ENCODE data around the gene WTAP. TPM values are rescaled to one million over a fixed set of nuclear protein-coding genes. Genes with fewer than 3 reads are reported as not detected.
"Not testable (repeated sequence)": the region's sequence is repeated elsewhere in the genome, so short reads cannot be mapped to it uniquely, and the experiment has no call there.

WTAP gene
- total RNA-seq, 2 donors from 2014 or later = 159 to 160 TPM

- Mint-ChIP-seq H3K36me3 (ENCODE audit: low read depth) (peaks cover 4% of the 10 kb centered on the region), H3K27me3 (no peaks in the 10 kb centered on the region), H3K27ac (no peak overlapping the region), H3K4me1 (peaks cover 7% of the 10 kb centered on the region), H3K4me3 (no peak overlapping the region)
- ATAC-seq (no peak), DNase-seq (no peak)
- H3K9me3 ChIP-seq (ENCODE audit: control insufficient read depth, low read length, poor library complexity, severe bottlenecking) = no peaks in the 10 kb centered on the region
These were observed 39.6 kb downstream of the WTAP start for GRCh38 chr6:159766906-159767305.

- ATAC-seq = no peak
- H3K27ac Mint-ChIP-seq = no peak overlapping the region
- no peak for DNase-seq
- no peaks in the 10 kb centered on the region for H3K4me1 Mint-ChIP-seq
- no peaks in the 10 kb centered on the region for H3K27me3 Mint-ChIP-seq
- no peak overlapping the region for H3K4me3 Mint-ChIP-seq
- peaks cover 4% of the 10 kb centered on the region for H3K36me3 Mint-ChIP-seq (ENCODE audit: low read depth)
- H3K9me3 ChIP-seq (ENCODE audit: control insufficient read depth, low read length, poor library complexity, severe bottlenecking) = no peaks in the 10 kb centered on the region
These were observed 42.2 kb downstream of the WTAP start for GRCh38 chr6:159769470-159769869.

DNA sequence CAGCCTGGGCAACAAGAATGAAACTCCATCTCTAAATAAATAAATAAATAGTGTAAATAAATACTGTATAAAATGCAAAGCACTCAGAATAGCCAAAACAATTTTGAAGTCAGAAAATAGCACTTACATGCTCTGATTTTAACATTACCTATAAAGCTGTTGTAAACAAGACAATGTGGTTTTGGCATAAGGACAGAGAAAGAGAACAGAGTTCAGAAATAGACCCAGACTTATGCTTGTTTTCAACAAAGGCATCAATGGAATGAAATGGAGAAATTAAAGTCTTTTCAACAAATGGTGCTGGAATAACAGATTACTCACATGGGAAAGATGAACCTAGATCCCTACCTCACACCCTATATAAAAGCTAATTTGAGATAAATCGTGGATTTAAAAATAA is 44.9 kb downstream of the WTAP start:
- no peak for ATAC-seq
- H3K4me3 Mint-ChIP-seq = no peak overlapping the region
- DNase-seq = no peak
- no peaks in the 10 kb centered on the region for H3K4me1 Mint-ChIP-seq
- no peaks in the 10 kb centered on the region for H3K27me3 Mint-ChIP-seq
- no peaks in the 10 kb centered on the region for H3K9me3 ChIP-seq (ENCODE audit: control insufficient read depth, low read length, poor library complexity, severe bottlenecking)
- peaks cover 4% of the 10 kb centered on the region for H3K36me3 Mint-ChIP-seq (ENCODE audit: low read depth)
- H3K27ac Mint-ChIP-seq = no peak overlapping the region

DNA sequence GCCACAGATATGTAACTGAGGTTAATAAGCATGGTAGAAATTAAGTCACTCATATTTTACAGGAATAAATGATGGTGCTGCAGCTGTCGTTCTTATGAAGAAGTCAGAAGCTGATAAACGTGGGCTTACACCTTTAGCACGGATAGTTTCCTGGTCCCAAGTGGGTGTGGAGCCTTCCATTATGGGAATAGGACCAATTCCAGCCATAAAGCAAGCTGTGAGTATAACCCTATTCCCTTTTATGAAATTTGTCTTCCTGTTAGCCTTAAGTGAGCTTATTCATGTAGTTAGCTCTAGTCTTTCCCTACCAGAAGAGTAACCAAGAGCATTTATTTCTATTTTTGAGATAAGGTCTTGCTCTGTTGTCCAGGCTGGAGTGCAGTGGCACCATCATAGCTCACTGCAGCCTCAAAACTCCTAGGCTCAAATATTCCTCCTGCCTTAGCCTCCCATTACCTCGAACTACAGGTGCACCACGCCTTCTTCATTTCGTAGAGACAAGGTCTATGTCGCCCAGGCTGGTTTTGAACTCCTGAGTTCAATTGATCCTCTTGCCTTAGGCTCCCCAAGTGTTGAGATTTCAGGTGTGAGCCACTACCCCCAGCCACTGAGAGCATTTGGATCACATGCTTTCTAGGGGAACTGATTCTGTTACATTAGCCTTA is 50.1 kb downstream of the WTAP start:
- Mint-ChIP-seq H3K36me3 (ENCODE audit: low read depth) (peaks cover 5% of the 10 kb centered on the region), H3K27me3 (no peaks in the 10 kb centered on the region), H3K4me3 (no peak overlapping the region), H3K27ac (no peak overlapping the region), H3K4me1 (peaks cover 12% of the 10 kb centered on the region)
- no peak for ATAC-seq
- DNase-seq = no peak
- no peaks in the 10 kb centered on the region for H3K9me3 ChIP-seq (ENCODE audit: control insufficient read depth, low read length, poor library complexity, severe bottlenecking)

DNA sequence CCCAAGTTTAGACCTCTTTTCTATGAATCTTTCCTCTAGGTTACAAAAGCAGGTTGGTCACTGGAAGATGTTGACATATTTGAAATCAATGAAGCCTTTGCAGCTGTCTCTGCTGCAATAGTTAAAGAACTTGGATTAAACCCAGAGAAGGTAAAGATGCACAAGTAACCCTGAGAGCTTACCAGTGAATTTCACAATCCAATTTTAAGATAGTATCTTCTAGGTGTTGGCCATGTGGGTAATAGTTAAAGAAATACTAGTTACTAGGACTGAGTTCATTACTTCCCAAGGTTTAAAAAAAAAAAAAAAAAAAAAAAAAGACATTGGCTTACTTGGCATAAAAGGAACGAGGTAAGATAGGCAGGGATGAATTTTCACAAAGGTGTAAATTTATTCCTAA is 50.8 kb downstream of the WTAP start:
- DNase-seq (no peak), ATAC-seq (no peak)
- Mint-ChIP-seq H3K4me1 (peaks cover 19% of the 10 kb centered on the region), H3K4me3 (peak overlapping the region; percentile 41), H3K27ac (no peak overlapping the region), H3K36me3 (ENCODE audit: low read depth) (peaks cover 11% of the 10 kb centered on the region), H3K27me3 (no peaks in the 10 kb centered on the region)
- no peaks in the 10 kb centered on the region for H3K9me3 ChIP-seq (ENCODE audit: control insufficient read depth, low read length, poor library complexity, severe bottlenecking)

- no peaks in the 10 kb centered on the region for H3K9me3 ChIP-seq (ENCODE audit: control insufficient read depth, low read length, poor library complexity, severe bottlenecking)
- Mint-ChIP-seq H3K36me3 (ENCODE audit: low read depth) (peaks cover 11% of the 10 kb centered on the region), H3K27ac (no peak overlapping the region), H3K27me3 (no peaks in the 10 kb centered on the region), H3K4me3 (peak overlapping the region; percentile 41), H3K4me1 (peaks cover 21% of the 10 kb centered on the region)
- DNase-seq (no peak), ATAC-seq (no peak)
These were observed 51.3 kb downstream of the WTAP start for GRCh38 chr6:159778542-159779103.

GRCh38 chr6:159788276-159788675 is 61.0 kb downstream of the WTAP start:
- ATAC-seq = no peak
- peak overlapping the region; percentile 98 for H3K4me3 Mint-ChIP-seq
- peaks cover 2% of the 10 kb centered on the region for H3K36me3 Mint-ChIP-seq (ENCODE audit: low read depth)
- H3K4me1 Mint-ChIP-seq = peaks cover 43% of the 10 kb centered on the region
- H3K9me3 ChIP-seq (ENCODE audit: control insufficient read depth, low read length, poor library complexity, severe bottlenecking) = no peaks in the 10 kb centered on the region
- peak overlapping the region; percentile 97 for H3K27ac Mint-ChIP-seq
- no peak for DNase-seq
- no peaks in the 10 kb centered on the region for H3K27me3 Mint-ChIP-seq

DNA sequence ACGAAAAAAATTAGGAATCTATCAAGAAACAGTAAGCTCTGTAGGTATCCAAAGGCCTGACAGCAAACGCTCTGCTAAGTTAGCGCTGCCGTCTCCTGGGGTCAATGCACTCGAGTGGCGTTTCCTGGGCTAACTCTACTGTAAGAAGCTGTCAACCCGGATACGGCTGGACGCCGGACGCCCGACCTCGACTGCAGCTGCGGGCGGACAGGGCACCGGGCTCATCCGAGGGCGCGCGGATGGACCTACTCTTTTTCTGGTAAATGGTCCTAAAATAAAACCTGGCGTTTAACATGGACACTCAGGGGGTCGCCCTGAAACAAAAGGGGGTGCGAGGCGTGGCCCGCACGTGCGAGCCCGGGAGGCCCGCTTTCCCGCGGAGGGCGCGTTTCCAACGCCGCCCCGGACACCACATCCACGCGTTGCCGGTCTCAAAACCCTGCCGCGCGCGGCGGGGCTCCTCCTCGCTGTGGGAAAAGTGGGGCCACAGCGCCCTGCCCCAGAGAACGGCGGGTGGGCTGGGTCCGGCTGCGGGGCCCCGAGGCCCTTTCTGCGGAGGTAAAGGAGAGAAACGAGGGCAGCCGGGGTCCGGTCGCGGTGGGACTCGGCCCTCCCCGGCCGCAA is 61.6 kb downstream of the WTAP start:
- peak overlapping the region; percentile 98 for H3K4me3 Mint-ChIP-seq
- H3K27me3 Mint-ChIP-seq = no peaks in the 10 kb centered on the region
- no peaks in the 10 kb centered on the region for H3K9me3 ChIP-seq (ENCODE audit: control insufficient read depth, low read length, poor library complexity, severe bottlenecking)
- H3K36me3 Mint-ChIP-seq (ENCODE audit: low read depth) = peaks cover 2% of the 10 kb centered on the region
- DNase-seq (peak in 2 of 3 donors; percentile 10 to 14), ATAC-seq (no peak)
- peaks cover 39% of the 10 kb centered on the region for H3K4me1 Mint-ChIP-seq
- H3K27ac Mint-ChIP-seq = peak overlapping the region; percentile 97

DNA sequence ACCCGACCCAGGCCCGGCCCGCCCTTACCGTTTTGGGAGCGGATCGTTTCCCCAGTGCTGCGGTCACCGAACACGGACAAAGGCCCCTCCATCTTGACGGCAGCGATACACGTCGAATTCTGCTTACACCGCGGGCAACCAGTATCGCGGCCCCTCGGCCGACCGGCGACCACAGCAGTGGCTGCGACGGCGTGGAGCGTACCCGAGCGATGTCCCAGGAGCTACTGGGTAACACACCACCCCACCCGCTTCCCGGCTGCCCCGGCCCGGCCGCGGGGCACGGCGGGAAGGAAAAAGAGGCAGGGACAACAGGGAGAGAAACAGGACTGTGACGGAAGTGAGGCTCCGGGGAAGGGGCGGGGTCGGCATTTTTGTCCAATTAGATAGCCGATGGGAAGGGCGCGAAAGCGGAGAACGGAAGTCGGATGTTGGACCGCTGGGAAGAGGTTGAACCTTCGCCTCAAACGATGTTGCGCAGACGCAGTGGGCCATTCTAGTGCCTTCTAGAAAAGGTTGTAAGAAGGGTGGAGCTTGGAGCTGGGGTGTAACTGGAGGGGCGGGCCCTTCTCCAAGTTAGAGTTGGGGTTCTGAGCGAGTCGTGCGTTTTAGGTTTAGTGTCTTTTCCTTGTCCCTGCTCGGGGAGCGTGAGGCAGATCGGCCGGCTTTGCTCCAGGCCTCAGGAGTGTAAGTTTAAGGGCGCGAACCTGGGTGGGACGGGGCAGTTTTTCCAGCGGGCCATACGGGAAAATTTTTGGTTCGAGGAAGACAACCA is 62.3 kb downstream of the WTAP start, which contains the start of gene TCP1:
TSS of gene TCP1 (minus strand) at position 226 of the 772 bp plus-strand sequence. CDS start at position 92, 134 bp downstream.
- ATAC-seq = peak; percentile 86

GRCh38 chr6:159790149-159790955 is 63.0 kb downstream of the WTAP start, which contains the start of gene MRPL18:
Gene MRPL18 (plus strand): TSS chr6:159790467. CDS start chr6:159790588, 121 bp downstream.
- Mint-ChIP-seq H3K4me1 (peaks cover 44% of the 10 kb centered on the region), H3K27me3 (no peaks in the 10 kb centered on the region), H3K27ac (peak within 1 kb of the TSS; percentile 97), H3K36me3 (ENCODE audit: low read depth) (peaks cover 2% of the 10 kb centered on the region), H3K4me3 (peak within 1 kb of the TSS; percentile 98)
- no peaks in the 10 kb centered on the region for H3K9me3 ChIP-seq (ENCODE audit: control insufficient read depth, low read length, poor library complexity, severe bottlenecking)
- peak; percentile 77 for ATAC-seq
- peak; percentile 65 to 83 (median 75) for DNase-seq

More for the DNA sequence above, 62.3 kb downstream of the WTAP start, which contains the start of gene TCP1:
- H3K27me3 Mint-ChIP-seq = no peaks in the 10 kb centered on the region
- H3K9me3 ChIP-seq (ENCODE audit: control insufficient read depth, low read length, poor library complexity, severe bottlenecking) = no peaks in the 10 kb centered on the region
- peak; percentile 93 to 98 (median 93) for DNase-seq
- H3K4me1 Mint-ChIP-seq = peaks cover 41% of the 10 kb centered on the region
- peaks cover 2% of the 10 kb centered on the region for H3K36me3 Mint-ChIP-seq (ENCODE audit: low read depth)
- peak within 1 kb of the TSS; percentile 98 for H3K4me3 Mint-ChIP-seq
- peak within 1 kb of the TSS; percentile 97 for H3K27ac Mint-ChIP-seq

GRCh38 chr6:159790956-159791598 is 63.8 kb downstream of the WTAP start:
- DNase-seq = peak in 1 of 3 donors; percentile 10
- peaks cover 44% of the 10 kb centered on the region for H3K4me1 Mint-ChIP-seq
- no peaks in the 10 kb centered on the region for H3K9me3 ChIP-seq (ENCODE audit: control insufficient read depth, low read length, poor library complexity, severe bottlenecking)
- H3K27me3 Mint-ChIP-seq = no peaks in the 10 kb centered on the region
- H3K27ac Mint-ChIP-seq = peak overlapping the region; percentile 97
- no peak for ATAC-seq
- peak overlapping the region; percentile 98 for H3K4me3 Mint-ChIP-seq
- peaks cover 2% of the 10 kb centered on the region for H3K36me3 Mint-ChIP-seq (ENCODE audit: low read depth)

DNA sequence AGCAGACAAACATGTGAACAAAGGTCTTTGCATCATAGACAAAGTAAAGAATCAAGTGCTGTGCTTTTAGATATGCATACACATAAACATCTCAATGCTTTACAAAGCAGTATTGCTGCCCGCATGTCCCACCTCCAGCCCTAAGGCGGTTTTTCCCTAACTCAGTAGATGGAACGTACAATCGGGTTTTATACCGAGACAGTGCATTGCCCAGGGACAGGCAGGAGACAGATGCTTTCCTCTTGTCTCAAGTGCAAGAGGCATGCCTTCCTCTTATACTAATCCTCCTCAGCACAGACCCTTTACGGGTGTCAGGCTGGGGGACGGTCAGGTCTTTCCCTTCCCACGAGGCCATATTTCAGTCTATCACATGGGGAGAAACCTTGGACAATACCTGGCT is 67.7 kb downstream of the WTAP start:
- not testable (repeated sequence) for ATAC-seq; H3K9me3 ChIP-seq (ENCODE audit: control insufficient read depth, low read length, poor library complexity, severe bottlenecking); H3K27me3 Mint-ChIP-seq; H3K4me3 Mint-ChIP-seq; H3K27ac Mint-ChIP-seq; H3K36me3 Mint-ChIP-seq (ENCODE audit: low read depth); DNase-seq
- peaks cover 27% of the 10 kb centered on the region for H3K4me1 Mint-ChIP-seq

Measured in T-helper 17 cell (primary cell).